ENCODE data around the gene LRMDA. TPM values are rescaled to one million over a fixed set of nuclear protein-coding genes. Genes with fewer than 3 reads are reported as not detected.

Gene LRMDA
- total RNA-seq, 1 donor from 2014 or later = not detected

GRCh38 chr10:75954486-75954885 lies 523.1 kb downstream of the LRMDA start:
- no peak overlapping the region for H3K27ac Mint-ChIP-seq
- DNase-seq (ENCODE audit: low spot score) = no peak
- intact Hi-C loops (cut with micrococcal nuclease) = no loop called here

GRCh38 chr10:75955973-75956502 lies 524.6 kb downstream of the LRMDA start:
- Mint-ChIP-seq H3K9me3 (no peaks in the 10 kb centered on the region), H3K4me3 (ENCODE audit: low read depth) (no peak overlapping the region), H3K4me1 (ENCODE audit: low read depth) (no peaks in the 10 kb centered on the region), H3K36me3 (ENCODE audit: low read depth) (no peaks in the 10 kb centered on the region), H3K27me3 (ENCODE audit: low read depth) (no peaks in the 10 kb centered on the region), H3K27ac (no peak overlapping the region)
- no peak for DNase-seq (ENCODE audit: low spot score)
- intact Hi-C loops (cut with micrococcal nuclease) = no loop called here

More at GRCh38 chr10:75954486-75954885, 523.1 kb downstream of the LRMDA start:
- H3K4me3 Mint-ChIP-seq (ENCODE audit: low read depth) = no peak overlapping the region
- H3K9me3 Mint-ChIP-seq = no peaks in the 10 kb centered on the region
- no peaks in the 10 kb centered on the region for H3K36me3 Mint-ChIP-seq (ENCODE audit: low read depth)
- H3K27me3 Mint-ChIP-seq (ENCODE audit: low read depth) = no peaks in the 10 kb centered on the region
- no peaks in the 10 kb centered on the region for H3K4me1 Mint-ChIP-seq (ENCODE audit: low read depth)

- H3K36me3 Mint-ChIP-seq (ENCODE audit: low read depth) = no peaks in the 10 kb centered on the region
- no peaks in the 10 kb centered on the region for H3K4me1 Mint-ChIP-seq (ENCODE audit: low read depth)
- intact Hi-C loops (cut with micrococcal nuclease) = no loop called here
- no peak for DNase-seq (ENCODE audit: low spot score)
- no peak overlapping the region for H3K27ac Mint-ChIP-seq
- no peaks in the 10 kb centered on the region for H3K27me3 Mint-ChIP-seq (ENCODE audit: low read depth)
- no peak overlapping the region for H3K4me3 Mint-ChIP-seq (ENCODE audit: low read depth)
- H3K9me3 Mint-ChIP-seq = no peaks in the 10 kb centered on the region
Measured at GRCh38 chr10:75956624-75957023, 525.2 kb downstream of the LRMDA start.

- no peaks in the 10 kb centered on the region for H3K27me3 Mint-ChIP-seq (ENCODE audit: low read depth)
- H3K9me3 Mint-ChIP-seq = no peaks in the 10 kb centered on the region
- no peak overlapping the region for H3K4me3 Mint-ChIP-seq (ENCODE audit: low read depth)
- no peaks in the 10 kb centered on the region for H3K36me3 Mint-ChIP-seq (ENCODE audit: low read depth)
- no peaks in the 10 kb centered on the region for H3K4me1 Mint-ChIP-seq (ENCODE audit: low read depth)
- intact Hi-C loops (cut with micrococcal nuclease) = no loop called here
- no peak for DNase-seq (ENCODE audit: low spot score)
- no peak overlapping the region for H3K27ac Mint-ChIP-seq
Measured at GRCh38 chr10:75957314-75958120, 526.1 kb downstream of the LRMDA start.

- DNase-seq (ENCODE audit: low spot score) = no peak
- H3K4me1 Mint-ChIP-seq (ENCODE audit: low read depth) = no peaks in the 10 kb centered on the region
- no peak overlapping the region for H3K27ac Mint-ChIP-seq
- no peak overlapping the region for H3K4me3 Mint-ChIP-seq (ENCODE audit: low read depth)
- no peaks in the 10 kb centered on the region for H3K27me3 Mint-ChIP-seq (ENCODE audit: low read depth)
- no peaks in the 10 kb centered on the region for H3K9me3 Mint-ChIP-seq
- no peaks in the 10 kb centered on the region for H3K36me3 Mint-ChIP-seq (ENCODE audit: low read depth)
- intact Hi-C loops (cut with micrococcal nuclease) = no loop called here
Measured at GRCh38 chr10:75959209-75959608, 527.8 kb downstream of the LRMDA start.

GRCh38 chr10:75959912-75960311 lies 528.5 kb downstream of the LRMDA start:
- intact Hi-C loops (cut with micrococcal nuclease) = no loop called here
- Mint-ChIP-seq H3K4me1 (ENCODE audit: low read depth) (no peaks in the 10 kb centered on the region), H3K27me3 (ENCODE audit: low read depth) (no peaks in the 10 kb centered on the region), H3K4me3 (ENCODE audit: low read depth) (no peak overlapping the region), H3K36me3 (ENCODE audit: low read depth) (no peaks in the 10 kb centered on the region), H3K27ac (no peak overlapping the region), H3K9me3 (no peaks in the 10 kb centered on the region)
- no peak for DNase-seq (ENCODE audit: low spot score)

- no peaks in the 10 kb centered on the region for H3K4me1 Mint-ChIP-seq (ENCODE audit: low read depth)
Measured at GRCh38 chr10:75962395-75963061, 531.1 kb downstream of the LRMDA start.

GRCh38 chr10:75967491-75967890 lies 536.1 kb downstream of the LRMDA start:
- H3K27ac Mint-ChIP-seq = no peak overlapping the region
- H3K36me3 Mint-ChIP-seq (ENCODE audit: low read depth) = no peaks in the 10 kb centered on the region
- H3K4me3 Mint-ChIP-seq (ENCODE audit: low read depth) = no peak overlapping the region
- no peaks in the 10 kb centered on the region for H3K4me1 Mint-ChIP-seq (ENCODE audit: low read depth)
- intact Hi-C loops (cut with micrococcal nuclease) = no loop called here
- DNase-seq (ENCODE audit: low spot score) = no peak
- H3K27me3 Mint-ChIP-seq (ENCODE audit: low read depth) = no peaks in the 10 kb centered on the region
- H3K9me3 Mint-ChIP-seq = no peaks in the 10 kb centered on the region

More at GRCh38 chr10:75962395-75963061, 531.1 kb downstream of the LRMDA start:
- H3K9me3 Mint-ChIP-seq = no peaks in the 10 kb centered on the region
- no peaks in the 10 kb centered on the region for H3K36me3 Mint-ChIP-seq (ENCODE audit: low read depth)
- H3K27ac Mint-ChIP-seq = no peak overlapping the region
- no peaks in the 10 kb centered on the region for H3K27me3 Mint-ChIP-seq (ENCODE audit: low read depth)
- intact Hi-C loops (cut with micrococcal nuclease) = no loop called here
- no peak overlapping the region for H3K4me3 Mint-ChIP-seq (ENCODE audit: low read depth)
- DNase-seq (ENCODE audit: low spot score) = no peak

GRCh38 chr10:75969031-75969430 lies 537.6 kb downstream of the LRMDA start:
- H3K9me3 Mint-ChIP-seq = no peaks in the 10 kb centered on the region
- no peaks in the 10 kb centered on the region for H3K4me1 Mint-ChIP-seq (ENCODE audit: low read depth)
- no peak for DNase-seq (ENCODE audit: low spot score)
- intact Hi-C loops (cut with micrococcal nuclease) = no loop called here
- H3K4me3 Mint-ChIP-seq (ENCODE audit: low read depth) = no peak overlapping the region
- H3K27me3 Mint-ChIP-seq (ENCODE audit: low read depth) = no peaks in the 10 kb centered on the region
- no peaks in the 10 kb centered on the region for H3K36me3 Mint-ChIP-seq (ENCODE audit: low read depth)
- no peak overlapping the region for H3K27ac Mint-ChIP-seq

- Mint-ChIP-seq H3K27me3 (ENCODE audit: low read depth) (no peaks in the 10 kb centered on the region), H3K9me3 (no peaks in the 10 kb centered on the region), H3K36me3 (ENCODE audit: low read depth) (no peaks in the 10 kb centered on the region), H3K27ac (no peak overlapping the region), H3K4me1 (ENCODE audit: low read depth) (no peaks in the 10 kb centered on the region), H3K4me3 (ENCODE audit: low read depth) (no peak overlapping the region)
- intact Hi-C loops (cut with micrococcal nuclease) = no loop called here
- no peak for DNase-seq (ENCODE audit: low spot score)
Measured at GRCh38 chr10:75971402-75972211, 540.2 kb downstream of the LRMDA start.

- no peaks in the 10 kb centered on the region for H3K4me1 Mint-ChIP-seq (ENCODE audit: low read depth)
- no peak overlapping the region for H3K4me3 Mint-ChIP-seq (ENCODE audit: low read depth)
- no peaks in the 10 kb centered on the region for H3K36me3 Mint-ChIP-seq (ENCODE audit: low read depth)
- DNase-seq (ENCODE audit: low spot score) = no peak
- intact Hi-C loops (cut with micrococcal nuclease) = no loop called here
- no peaks in the 10 kb centered on the region for H3K27me3 Mint-ChIP-seq (ENCODE audit: low read depth)
- H3K9me3 Mint-ChIP-seq = no peaks in the 10 kb centered on the region
- H3K27ac Mint-ChIP-seq = no peak overlapping the region
Measured at GRCh38 chr10:75972491-75973276, 541.3 kb downstream of the LRMDA start.

GRCh38 chr10:75974080-75974479 lies 542.7 kb downstream of the LRMDA start:
- no peak for DNase-seq (ENCODE audit: low spot score)
- H3K4me3 Mint-ChIP-seq (ENCODE audit: low read depth) = no peak overlapping the region
- no peaks in the 10 kb centered on the region for H3K9me3 Mint-ChIP-seq
- intact Hi-C loops (cut with micrococcal nuclease) = no loop called here
- H3K27ac Mint-ChIP-seq = no peak overlapping the region
- H3K36me3 Mint-ChIP-seq (ENCODE audit: low read depth) = no peaks in the 10 kb centered on the region
- no peaks in the 10 kb centered on the region for H3K4me1 Mint-ChIP-seq (ENCODE audit: low read depth)
- H3K27me3 Mint-ChIP-seq (ENCODE audit: low read depth) = no peaks in the 10 kb centered on the region
